IMR-90 (cell line): Measurements from ENCODE around the gene CCT4.

Source experiments
- POLR2A ChIP-seq: IDR thresholded peaks from 2 replicates; pipeline ENCODE4 v1.6.1; 2012; ENCODE audit warnings: mild to moderate bottlenecking, low read depth, low read length
- TF ChIP-seq, protein P1 (sequence below): conservative IDR thresholded peaks from 2 replicates; pipeline ENCODE4 v1.5.1; 2012; ENCODE audit warnings: mild to moderate bottlenecking, low read depth, low read length, improper control_type of control experiment

- TF ChIP-seq, protein P1, sequence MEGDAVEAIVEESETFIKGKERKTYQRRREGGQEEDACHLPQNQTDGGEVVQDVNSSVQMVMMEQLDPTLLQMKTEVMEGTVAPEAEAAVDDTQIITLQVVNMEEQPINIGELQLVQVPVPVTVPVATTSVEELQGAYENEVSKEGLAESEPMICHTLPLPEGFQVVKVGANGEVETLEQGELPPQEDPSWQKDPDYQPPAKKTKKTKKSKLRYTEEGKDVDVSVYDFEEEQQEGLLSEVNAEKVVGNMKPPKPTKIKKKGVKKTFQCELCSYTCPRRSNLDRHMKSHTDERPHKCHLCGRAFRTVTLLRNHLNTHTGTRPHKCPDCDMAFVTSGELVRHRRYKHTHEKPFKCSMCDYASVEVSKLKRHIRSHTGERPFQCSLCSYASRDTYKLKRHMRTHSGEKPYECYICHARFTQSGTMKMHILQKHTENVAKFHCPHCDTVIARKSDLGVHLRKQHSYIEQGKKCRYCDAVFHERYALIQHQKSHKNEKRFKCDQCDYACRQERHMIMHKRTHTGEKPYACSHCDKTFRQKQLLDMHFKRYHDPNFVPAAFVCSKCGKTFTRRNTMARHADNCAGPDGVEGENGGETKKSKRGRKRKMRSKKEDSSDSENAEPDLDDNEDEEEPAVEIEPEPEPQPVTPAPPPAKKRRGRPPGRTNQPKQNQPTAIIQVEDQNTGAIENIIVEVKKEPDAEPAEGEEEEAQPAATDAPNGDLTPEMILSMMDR = no peak
- no peak for TF ChIP-seq POLR2A
Observed at GRCh38 chr2:61857224-61857623, 31.2 kb downstream of the CCT4 start.
